Ovary (tissue), 9 donors: ENCODE measurements around the gene POU3F3. TPM values are rescaled to one million over a fixed set of nuclear protein-coding genes. Genes with fewer than 3 reads are reported as not detected.

Experiments
- DNase-seq, 5 donors: peaks; one replicate each; pipeline ENCODE4 v3.0.0-alpha.2; 2019 to 2020
- H3K27ac ChIP-seq, 2 donors: fragments of 200-600 bp; one replicate each; pipeline versions ENCODE4 v1.5.1 to v1.8.0; 2019 to 2022
- H3K27me3 ChIP-seq: fragments of 200-600 bp; one replicate; pipeline ENCODE4 v1.8.0; 2022
- H3K36me3 ChIP-seq: fragments of 200-600 bp; sonication (generic); one replicate; pipeline ENCODE4 v1.5.1; 2019
- H3K4me1 ChIP-seq: one replicate; pipeline ENCODE4 v1.8.1; 2013; ENCODE audit warnings: mild to moderate bottlenecking, moderate library complexity; ENCODE audit not compliant: insufficient read depth
- H3K4me3 ChIP-seq: fragments of 200-600 bp; sonication (generic); one replicate; pipeline ENCODE4 v1.5.1; 2017
- H3K9me3 ChIP-seq, 2 donors: fragments of 200-600 bp in 1 of 2; sonication (generic) in 1 of 2; one replicate each; pipeline versions ENCODE4 v1.5.1 to v1.8.1; 2013 to 2019; ENCODE audit warnings: mild to moderate bottlenecking in 1 of 2, moderate library complexity in 1 of 2
- EP300 ChIP-seq: sonication (generic); formaldehyde crosslinking; IDR thresholded peaks from one replicate; pipeline ENCODE4 v1.6.1; 2017; ENCODE audit warnings: antibody characterized with exemption
- POLR2A ChIP-seq: fragments of 450-650 bp; IDR thresholded peaks from one replicate; pipeline ENCODE4 v1.6.1; 2017; ENCODE audit warnings: antibody characterized with exemption, mild to moderate bottlenecking, moderate library complexity
- WGBS, 3 donors: extraction: QIAGEN DNeasy Blood & Tissue Kit in 1 of 3; methylation state at CpG; one replicate each; pipeline versions ENCODE4 v1.1.5 to v1.1.7; 2013 to 2017; 5-methylcytosine and 5-hydroxymethylcytosine counted together
- intact Hi-C, 4 donors: fragments of 100-400 bp; cut with DNase I; formaldehyde crosslinking; loops; one replicate each; pipeline versions ENCODE4 v1.11.0 to v1.15.1; 2022 to 2023
- polyA plus RNA-seq, 2 donors: library from polyadenylated mRNA; stranded (reverse); fragments of 200-250 nt in 1 of 2; fragments of 350-450 nt in 1 of 2; fragmentation: Illumina TruSeq in 1 of 2; extraction: RNeasy Lipid Tissue Mini Kit (QIAGEN cat#74804) in 1 of 2; gene quantifications; one replicate each; pipeline ENCODE4 v1.2.3, GENCODE V29; 2013 to 2014
- total RNA-seq, 7 donors: library from RNA; depleted of rRNA in 2 of 7; stranded (reverse); fragments of >200 nt in 2 of 7; fragmentation: NEBNext Ultra II Directional in 3 of 7; extraction: Animal tissue kit (Norgen Biotek cat#: 25700) in 3 of 7; gene quantifications; one replicate each; pipeline versions ENCODE4 v1.1.0 to v1.2.4, GENCODE V29; 2016 to 2023
- TF ChIP-seq, protein P1 (sequence below), 3 donors: fragments of 450-650 bp in 2 of 3; fragments of 200-600 bp in 1 of 3; IDR thresholded peaks; one replicate each; pipeline versions ENCODE4 v1.5.1 to v1.8.0; 2016 to 2022; ENCODE audit warnings: antibody characterized with exemption in 3 of 3, mild to moderate bottlenecking in 1 of 3
- donor health status: DM: no; HTN: no; CAD: no; lungs with moderate emphysema.
- donor health status: DM: no; HTN: no; CAD: no.
- donor health status: Bipolar disorder and iron deficiency.
- donor health status: DM: yes; HTN: yes; CAD: no.
- donor health status: DM: no; HTN: no; CAD: no.
- donor health status: DM: yes; HTN: yes; CAD: no.

The POU3F3 gene
- total and polyA plus RNA-seq, 9 donors, result 0.10 to 0.63 (median 0.10) TPM; not detected in 6

DNA sequence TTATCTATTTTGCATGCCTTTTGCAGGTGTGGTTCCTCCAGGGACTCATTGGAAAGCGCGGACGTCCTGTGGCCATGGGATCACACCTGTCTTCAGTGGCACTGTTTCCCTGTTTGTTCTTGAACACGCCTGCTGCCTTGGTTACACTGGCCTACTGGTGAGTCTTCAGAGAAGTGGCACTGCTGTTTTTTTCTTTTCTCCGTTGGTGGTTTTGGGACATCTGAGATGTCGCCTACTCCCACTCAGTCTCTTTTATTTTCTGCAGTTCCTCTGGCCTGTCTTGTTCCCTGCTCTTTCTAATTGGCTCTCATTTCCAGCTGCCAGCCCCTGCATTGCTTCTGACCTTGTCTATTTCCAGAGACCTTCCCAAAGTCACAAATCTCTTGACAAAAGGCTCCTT, 35.7 kb upstream of the POU3F3 start:
- Histone ChIP-seq H3K36me3 (no peaks in the 10 kb centered on the region), H3K4me1 (no peaks in the 10 kb centered on the region), H3K9me3 (no peaks in the 10 kb centered on the region), H3K27me3 (no peaks in the 10 kb centered on the region), H3K27ac (no peak overlapping the region), H3K4me3 (no peak overlapping the region)
- intact Hi-C loops, result no loop called here
- WGBS, 3 donors, result 62 to 78% (median 69%) methylated on average over 6 of the region's 6 CpGs
- TF ChIP-seq POLR2A (no peak), EP300 (no peak)
- DNase-seq, result no peak

DNA sequence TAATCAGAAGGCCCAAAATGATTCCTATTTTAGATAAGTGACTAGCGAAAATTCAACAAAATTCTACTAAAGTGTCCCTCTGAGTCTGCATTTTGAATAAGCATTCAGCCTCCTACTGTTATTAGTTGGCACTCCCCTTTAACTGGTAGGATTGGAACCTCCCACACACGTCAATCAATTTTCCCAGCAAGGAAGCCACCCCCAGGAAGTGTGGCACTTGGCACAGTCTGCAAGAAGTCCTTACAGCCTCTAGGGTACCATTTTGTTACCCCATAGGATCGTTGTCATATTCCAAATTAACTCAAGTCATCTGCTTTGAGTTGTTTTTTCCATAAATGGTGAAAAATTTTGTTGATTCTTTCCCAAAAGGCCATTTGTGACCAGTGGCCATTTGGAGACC, 33.8 kb upstream of the POU3F3 start:
- Histone ChIP-seq H3K27me3 (no peaks in the 10 kb centered on the region), H3K4me3 (no peak overlapping the region), H3K36me3 (no peaks in the 10 kb centered on the region), H3K4me1 (no peaks in the 10 kb centered on the region), H3K9me3 (no peaks in the 10 kb centered on the region), H3K27ac (no peak overlapping the region)
- TF ChIP-seq, protein P1, sequence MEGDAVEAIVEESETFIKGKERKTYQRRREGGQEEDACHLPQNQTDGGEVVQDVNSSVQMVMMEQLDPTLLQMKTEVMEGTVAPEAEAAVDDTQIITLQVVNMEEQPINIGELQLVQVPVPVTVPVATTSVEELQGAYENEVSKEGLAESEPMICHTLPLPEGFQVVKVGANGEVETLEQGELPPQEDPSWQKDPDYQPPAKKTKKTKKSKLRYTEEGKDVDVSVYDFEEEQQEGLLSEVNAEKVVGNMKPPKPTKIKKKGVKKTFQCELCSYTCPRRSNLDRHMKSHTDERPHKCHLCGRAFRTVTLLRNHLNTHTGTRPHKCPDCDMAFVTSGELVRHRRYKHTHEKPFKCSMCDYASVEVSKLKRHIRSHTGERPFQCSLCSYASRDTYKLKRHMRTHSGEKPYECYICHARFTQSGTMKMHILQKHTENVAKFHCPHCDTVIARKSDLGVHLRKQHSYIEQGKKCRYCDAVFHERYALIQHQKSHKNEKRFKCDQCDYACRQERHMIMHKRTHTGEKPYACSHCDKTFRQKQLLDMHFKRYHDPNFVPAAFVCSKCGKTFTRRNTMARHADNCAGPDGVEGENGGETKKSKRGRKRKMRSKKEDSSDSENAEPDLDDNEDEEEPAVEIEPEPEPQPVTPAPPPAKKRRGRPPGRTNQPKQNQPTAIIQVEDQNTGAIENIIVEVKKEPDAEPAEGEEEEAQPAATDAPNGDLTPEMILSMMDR (IDR thresholded peaks at IDR 0.05), result no peak
- no peak for TF ChIP-seq EP300
- TF ChIP-seq POLR2A, result no peak
- WGBS, 3 donors, result 64 to 75% (median 66%) methylated on average over 3 of the region's 3 CpGs
- DNase-seq, result no peak
- intact Hi-C loops, result no loop called here

DNA sequence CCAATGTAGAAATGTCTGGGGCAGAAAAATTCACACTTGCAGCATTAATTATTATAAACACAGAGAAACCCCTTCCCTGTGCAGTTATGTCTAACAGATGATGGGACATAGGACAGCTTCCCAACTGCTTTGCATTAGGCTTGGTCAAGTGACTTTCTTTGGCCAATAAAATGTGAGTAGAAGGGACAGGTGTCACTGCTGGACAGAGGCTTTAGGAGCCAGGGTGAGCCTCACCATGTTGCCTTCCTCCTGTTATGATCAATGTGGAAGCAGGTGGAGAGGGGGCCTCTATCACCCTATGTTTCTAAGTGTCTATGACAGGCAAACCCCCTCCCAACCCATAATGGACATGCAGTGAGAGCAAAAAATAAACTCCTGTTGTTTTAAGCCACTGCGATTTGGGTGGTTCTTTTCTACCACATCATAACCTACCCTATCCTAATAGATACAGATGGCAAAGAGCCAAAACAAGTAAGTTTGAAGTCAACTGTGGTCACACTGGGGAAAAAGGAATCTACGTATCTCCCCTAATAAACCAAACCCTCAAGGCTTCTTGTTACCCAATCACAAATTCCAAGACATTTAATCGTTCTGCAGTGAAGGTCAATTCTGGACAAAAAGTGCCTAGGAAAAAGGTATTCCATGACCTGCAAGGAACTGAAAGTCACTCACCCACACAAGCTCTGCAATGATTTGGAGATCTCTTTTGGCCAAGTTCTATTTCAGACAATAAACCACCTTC, 28.6 kb upstream of the POU3F3 start:
- TF ChIP-seq EP300, result no peak
- no peak for TF ChIP-seq POLR2A
- TF ChIP-seq, protein P1 (IDR thresholded peaks at IDR 0.05), result no peak
- Histone ChIP-seq H3K9me3 (no peaks in the 10 kb centered on the region), H3K27ac (no peak overlapping the region), H3K36me3 (no peaks in the 10 kb centered on the region), H3K4me3 (no peak overlapping the region), H3K27me3 (no peaks in the 10 kb centered on the region), H3K4me1 (no peaks in the 10 kb centered on the region)
- intact Hi-C loops, result no loop called here
- 52 to 83% (median 72%) methylated on average over 3 of the region's 3 CpGs for WGBS, 3 donors
- DNase-seq, result no peak

DNA sequence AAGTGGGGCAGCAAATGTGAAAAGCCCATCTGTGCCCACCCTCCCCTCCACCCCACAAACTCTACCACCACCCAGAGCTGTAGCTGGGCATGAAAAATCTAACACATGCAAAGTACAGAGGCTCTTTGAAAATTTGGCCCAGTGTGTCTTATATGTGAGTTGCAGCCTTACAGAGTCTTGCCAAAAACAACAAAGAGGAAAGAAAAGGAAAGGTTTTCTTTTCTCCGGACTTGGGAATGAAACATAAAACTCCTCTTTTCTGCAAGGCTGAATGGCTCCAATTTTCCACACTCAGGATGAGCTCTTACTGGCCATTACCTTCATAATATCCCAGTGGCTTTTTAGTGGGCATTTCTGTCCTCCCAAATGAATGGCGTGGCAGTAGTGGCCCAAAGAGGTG, 27.9 kb upstream of the POU3F3 start:
- Histone ChIP-seq H3K36me3 (no peaks in the 10 kb centered on the region), H3K4me1 (no peaks in the 10 kb centered on the region), H3K27ac (no peak overlapping the region), H3K27me3 (no peaks in the 10 kb centered on the region), H3K9me3 (no peaks in the 10 kb centered on the region), H3K4me3 (no peak overlapping the region)
- intact Hi-C loops, result no loop called here
- 39 to 53% (median 46%) methylated on average over 2 of the region's 2 CpGs for WGBS, 3 donors
- DNase-seq, result no peak
- TF ChIP-seq POLR2A, result no peak
- TF ChIP-seq EP300, result no peak
- TF ChIP-seq, protein P1 (IDR thresholded peaks at IDR 0.05), result no peak

DNA sequence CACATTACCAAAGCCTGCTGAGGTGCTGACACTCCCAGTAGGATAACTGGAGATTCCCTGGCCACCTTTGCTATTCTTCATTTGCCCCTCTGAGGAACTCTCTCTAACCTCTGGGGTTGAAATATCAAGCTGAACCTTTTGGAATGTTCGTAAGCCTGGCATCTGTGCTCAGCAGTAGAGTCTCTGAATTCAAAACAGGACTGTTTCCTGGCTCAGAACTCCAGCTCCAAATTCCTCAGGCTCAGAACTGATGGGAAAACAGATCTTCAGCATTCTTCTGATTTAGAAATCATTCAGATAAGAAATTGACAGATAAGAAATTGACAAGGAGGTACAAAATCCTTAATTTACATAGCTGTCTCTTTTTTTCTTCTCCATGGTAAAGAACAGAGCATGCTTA, 22.2 kb upstream of the POU3F3 start:
- TF ChIP-seq, protein P1 (IDR thresholded peaks at IDR 0.05), result no peak
- no peak for TF ChIP-seq POLR2A
- no peak for TF ChIP-seq EP300
- Histone ChIP-seq H3K27ac (no peak overlapping the region), H3K36me3 (no peaks in the 10 kb centered on the region), H3K9me3 (no peaks in the 10 kb centered on the region), H3K27me3 (no peaks in the 10 kb centered on the region), H3K4me1 (no peaks in the 10 kb centered on the region), H3K4me3 (no peak overlapping the region)
- intact Hi-C loops, result no loop called here
- 42 to 67% (median 45%) methylated on average over 1 of the region's 1 CpG for WGBS, 3 donors
- no peak for DNase-seq
